ENCODE measurements around the gene ZGRF1.
"Not testable (repeated sequence)": the region's sequence is repeated elsewhere in the genome, so short reads cannot be mapped to it uniquely, and the experiment has no call there.

ZGRF1 gene, protein sequence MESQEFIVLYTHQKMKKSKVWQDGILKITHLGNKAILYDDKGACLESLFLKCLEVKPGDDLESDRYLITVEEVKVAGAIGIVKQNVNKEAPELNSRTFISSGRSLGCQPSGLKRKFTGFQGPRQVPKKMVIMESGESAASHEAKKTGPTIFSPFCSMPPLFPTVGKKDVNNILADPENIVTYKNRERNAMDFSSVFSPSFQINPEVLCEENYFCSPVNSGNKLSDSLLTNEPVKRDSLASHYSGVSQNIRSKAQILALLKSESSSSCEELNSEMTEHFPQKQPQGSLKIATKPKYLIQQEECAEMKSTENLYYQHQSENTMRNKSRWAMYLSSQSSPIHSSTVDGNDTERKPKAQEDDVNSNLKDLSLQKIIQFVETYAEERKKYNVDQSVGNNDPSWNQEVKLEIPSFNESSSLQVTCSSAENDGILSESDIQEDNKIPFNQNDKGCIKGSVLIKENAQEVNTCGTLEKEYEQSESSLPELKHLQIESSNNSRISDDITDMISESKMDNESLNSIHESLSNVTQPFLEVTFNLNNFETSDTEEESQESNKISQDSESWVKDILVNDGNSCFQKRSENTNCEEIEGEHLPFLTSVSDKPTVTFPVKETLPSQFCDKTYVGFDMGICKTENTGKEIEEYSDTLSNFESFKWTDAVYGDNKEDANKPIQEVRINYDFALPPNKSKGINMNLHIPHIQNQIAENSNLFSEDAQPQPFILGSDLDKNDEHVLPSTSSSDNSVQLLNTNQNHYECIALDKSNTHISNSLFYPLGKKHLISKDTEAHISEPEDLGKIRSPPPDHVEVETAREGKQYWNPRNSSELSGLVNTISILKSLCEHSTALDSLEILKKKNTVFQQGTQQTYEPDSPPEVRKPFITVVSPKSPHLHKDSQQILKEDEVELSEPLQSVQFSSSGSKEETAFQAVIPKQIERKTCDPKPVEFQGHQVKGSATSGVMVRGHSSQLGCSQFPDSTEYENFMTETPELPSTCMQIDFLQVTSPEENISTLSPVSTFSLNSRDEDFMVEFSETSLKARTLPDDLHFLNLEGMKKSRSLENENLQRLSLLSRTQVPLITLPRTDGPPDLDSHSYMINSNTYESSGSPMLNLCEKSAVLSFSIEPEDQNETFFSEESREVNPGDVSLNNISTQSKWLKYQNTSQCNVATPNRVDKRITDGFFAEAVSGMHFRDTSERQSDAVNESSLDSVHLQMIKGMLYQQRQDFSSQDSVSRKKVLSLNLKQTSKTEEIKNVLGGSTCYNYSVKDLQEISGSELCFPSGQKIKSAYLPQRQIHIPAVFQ (N-terminal part only)

DNA sequence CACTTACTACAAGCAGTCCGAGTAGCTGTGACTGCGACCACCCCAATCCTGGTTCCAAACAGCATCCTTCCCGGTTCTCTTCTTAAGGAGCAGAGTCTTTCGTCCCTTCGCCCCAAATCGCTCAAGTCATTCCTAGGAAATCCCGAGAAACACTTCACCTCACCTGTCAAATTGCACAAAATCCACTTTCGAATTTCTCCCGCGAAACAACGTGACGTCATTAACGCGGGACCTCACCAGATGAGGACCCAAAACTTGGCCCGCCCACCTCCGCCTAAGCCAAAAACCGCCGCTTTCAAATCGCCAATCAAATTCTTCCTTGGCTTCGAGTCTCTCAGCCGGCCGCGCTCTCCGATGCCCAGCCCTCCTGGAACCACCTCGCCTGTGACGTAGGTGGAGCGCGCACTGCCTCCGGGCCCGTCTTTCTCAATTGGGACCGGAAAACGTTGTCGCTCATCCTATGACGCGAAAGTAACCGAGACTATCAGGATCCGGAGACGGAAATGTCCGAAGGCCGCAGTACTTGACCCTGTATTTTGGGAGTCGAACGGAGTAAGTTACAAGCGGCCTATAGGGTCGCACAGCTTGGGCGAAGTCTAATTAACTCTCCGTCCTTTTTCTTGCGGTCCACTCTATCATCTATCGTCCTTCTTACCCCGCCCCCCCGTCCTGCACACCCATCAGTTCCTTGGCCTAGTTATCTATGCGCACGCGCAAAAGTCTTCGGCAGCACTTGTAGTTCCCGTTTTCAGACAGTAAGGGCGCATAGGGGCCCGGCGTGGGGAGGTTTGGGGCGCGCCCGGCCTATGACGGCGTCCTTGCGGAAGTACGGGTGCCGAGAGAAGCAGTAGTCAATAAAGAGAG, at the start of gene ZGRF1, which contains the start of gene LARP7:
TSS of gene ZGRF1 (minus strand) at position 222 of the 864 bp plus-strand sequence. CDS start 3,733 bp downstream, outside the sequence.
TSS of gene LARP7 (plus strand) at position 456 of the 864 bp plus-strand sequence. CDS start 7,527 bp downstream, outside the sequence.
- DNase-seq, result peak; percentile 99

DNA sequence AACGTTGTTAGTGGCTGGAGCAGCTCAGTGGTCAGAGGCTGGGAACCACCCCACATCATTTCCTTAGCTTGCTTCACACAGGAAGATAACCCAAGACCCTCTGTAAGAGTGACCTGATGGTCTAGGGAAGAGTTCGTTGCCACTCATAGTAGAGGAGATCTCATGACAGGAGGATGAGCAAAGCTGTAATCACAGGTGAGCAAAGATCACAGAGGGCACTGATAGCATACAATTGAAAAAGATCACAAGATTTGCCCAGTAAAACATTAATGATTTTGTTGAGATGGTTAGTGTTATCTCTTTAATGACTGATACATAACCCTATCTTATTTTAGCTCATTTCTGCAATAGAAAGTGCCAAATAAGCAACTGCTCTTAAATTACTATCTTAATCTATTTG, 44.3 kb upstream of the ZGRF1 start:
- DNase-seq, result no peak

DNA sequence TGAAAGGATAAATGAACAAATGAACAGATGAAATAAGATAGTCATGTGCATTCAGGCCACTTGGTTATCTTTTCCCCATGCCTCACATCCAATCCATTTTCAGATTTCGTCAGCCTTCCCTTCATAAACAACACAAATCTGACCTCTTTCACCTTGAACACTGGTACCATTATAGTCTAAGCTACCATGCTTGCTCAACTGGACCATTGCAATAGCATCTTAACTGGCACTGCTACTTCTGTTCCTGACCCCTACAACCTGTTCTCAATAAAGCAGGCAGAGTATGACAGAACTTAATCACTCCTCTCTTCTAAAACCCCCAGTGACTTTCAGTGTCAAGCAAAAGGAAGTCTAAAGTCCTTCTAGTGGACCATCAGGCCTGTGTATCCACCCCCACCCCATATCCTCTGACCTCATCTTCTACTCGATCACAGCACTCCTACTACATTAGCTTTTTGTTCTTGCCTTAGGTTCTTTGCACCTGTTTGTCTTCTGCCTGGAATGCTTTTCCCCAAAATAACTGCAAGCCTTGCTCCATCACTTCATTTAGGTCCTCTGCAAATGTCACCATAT, 40.9 kb upstream of the ZGRF1 start:
- no peak for DNase-seq

DNA sequence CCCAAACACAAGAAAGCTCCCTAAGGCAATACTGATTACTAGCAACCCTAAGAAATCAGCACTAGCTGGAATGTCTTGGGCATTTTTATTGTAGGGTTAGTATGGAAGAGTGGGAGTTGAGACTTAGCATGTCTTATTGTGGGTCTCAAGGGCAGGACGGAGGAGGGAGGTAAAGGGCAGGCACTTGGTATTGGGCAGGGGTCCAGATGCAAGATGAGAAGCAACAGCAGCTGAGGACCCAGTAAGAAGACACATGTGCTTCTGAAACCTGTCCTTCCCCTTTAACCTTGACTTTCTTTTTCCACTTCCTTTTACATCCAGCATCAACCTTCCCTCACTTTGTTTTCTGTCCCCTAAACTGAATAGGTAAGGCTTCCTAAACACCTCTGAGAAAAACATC, 37.7 kb upstream of the ZGRF1 start:
- no peak for DNase-seq

DNA sequence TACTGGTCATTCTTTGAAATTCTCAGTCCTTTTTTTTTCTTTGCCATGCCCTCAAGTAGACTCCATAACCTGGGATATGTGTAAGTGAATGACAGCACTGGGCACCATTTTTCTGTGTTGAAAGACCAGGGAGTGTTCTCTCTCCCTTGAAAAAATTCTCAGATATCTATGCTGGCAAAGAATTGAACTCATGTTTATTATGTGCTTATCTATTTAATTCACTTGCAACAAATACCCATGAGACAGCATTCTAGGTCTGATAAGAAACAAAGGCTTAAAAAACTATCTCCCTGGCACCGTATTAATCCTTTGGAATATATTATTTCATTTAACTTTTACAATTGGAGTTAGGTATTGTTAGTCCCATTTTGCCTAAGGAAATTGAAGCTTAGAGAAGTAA, 37.0 kb upstream of the ZGRF1 start:
- no peak for DNase-seq

DNA sequence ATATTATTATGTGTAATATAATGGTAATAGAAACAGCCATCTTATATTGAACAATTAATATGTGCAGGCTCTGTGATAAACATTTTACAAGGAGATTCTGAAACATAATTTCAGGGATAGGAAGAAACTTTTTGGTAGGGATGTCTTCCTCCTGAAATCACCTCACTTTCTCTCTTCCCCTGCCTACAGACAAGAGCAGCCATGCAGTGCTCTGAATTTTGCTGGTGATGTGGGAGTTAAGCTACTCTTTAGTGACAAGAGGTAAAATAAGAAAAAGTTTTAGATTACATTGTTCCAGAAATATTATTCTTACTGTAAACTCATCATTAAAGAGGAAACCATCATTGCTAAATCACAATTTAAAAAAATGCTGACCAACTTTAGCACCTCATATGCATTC, 36.4 kb upstream of the ZGRF1 start:
- no peak for DNase-seq

DNA sequence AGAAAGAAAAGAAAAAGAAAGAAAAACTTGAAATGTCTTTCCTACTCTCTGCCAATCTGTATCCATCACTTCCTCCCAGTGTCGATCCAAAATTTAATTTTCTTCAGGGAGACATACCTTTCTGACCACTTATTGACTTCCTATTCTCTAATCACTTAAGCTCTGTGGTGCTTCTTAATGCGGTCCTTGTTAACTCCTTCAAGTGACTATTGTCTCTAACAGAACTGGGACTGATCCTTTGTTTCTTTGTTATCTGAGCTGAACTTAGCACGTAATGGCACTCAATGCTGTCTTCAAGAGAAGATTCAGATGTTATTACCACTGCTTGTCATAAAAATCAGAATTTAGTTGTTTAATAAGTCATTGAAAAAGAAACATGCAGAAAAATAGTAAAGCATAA, 31.4 kb upstream of the ZGRF1 start:
- DNase-seq, result no peak

DNA sequence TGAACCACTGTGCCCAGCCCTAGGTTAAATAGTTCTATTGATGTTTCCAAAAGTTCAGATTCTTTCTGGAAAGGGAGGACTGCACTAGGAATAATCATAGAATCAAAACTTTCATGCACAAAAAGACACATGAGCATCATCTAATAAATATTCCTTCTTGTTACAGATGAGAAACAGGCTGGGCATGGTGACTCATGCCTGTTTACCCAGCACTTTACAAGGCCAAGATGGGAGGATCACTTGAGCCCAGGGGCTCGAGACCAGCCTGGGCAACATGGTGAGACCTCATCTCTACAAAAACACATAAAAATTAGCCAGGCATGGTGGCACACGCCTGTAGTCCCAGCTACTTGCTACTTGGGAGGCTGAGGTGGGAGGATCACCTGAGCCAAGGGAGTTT, 27.9 kb upstream of the ZGRF1 start:
- no peak for DNase-seq

DNA sequence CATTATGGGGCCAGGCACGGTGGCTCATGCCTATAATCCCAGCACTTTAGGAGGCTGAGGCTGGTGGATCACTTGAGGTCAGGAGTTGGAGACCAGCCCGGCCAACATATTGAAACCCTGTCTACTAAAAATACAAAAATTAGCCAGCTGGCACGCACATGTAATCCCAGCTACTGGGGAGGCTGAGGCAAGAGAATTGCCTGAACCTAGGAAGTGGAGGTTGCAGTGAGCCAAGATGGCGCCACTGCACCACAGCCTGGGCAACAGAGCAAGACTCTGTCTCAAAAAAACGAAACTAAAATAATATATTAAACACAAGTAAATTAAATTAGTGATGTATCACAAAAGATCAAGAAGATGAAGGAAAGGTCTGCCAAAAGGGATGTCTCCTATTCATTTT, 19.4 kb upstream of the ZGRF1 start:
- not testable (repeated sequence) for DNase-seq

DNA sequence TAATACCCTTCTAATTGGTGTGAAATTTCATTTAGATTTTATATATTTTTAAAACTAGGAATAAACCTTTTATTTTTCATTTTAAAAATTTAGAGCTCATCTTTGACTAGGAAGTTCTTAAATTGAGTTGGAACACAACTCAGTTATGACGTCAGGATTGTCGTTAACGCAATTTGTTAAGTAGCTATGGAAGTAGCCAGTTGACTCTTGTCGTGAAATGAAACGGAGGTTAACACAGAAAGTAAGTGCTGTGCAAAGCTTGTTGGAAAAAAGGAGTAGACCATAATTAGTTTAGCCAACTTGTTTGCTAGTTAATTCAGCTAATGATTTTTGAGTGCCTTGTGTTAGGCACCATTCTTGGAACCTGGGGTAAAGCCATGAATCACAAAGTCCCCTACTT, 18.6 kb upstream of the ZGRF1 start:
- DNase-seq, result no peak

DNA sequence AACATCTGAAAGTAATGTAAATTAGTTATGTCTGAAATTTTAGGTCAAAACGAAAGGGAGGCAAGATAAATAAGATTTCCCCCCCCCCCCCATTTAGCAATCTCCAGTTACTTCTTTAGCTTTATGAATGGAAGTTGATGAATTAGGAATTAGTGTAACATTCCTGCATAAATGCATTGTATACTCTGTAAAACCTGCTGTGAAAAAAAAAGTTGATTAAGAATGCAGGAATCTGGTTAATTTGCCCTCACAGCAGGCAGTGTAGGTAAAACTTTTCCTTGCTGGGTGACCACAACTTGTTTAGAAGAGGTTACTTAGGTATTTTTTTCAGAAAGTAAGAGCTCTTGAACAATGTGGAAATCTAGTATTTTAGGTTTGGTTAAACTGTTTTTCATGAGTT, 15.5 kb upstream of the ZGRF1 start:
- DNase-seq, result no peak

DNA sequence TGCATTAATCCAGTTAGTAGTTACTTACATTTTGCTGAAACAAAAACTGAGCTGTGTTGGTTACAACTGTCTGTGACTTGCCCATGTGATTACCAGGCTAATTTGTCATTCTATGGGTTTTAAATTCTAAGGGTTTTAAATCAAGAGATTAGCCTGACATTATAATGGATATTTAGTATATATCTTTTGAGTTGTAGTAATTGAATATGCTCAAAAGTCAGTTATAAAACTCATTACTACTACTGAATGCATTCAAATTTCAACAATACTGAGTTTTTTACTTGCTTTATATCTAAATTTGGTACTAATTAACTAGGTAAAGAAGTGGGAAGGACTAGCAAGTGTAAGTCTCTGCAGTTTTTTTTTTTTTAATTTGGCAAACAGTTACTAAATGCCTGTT, 14.9 kb upstream of the ZGRF1 start:
- no peak for DNase-seq

DNA sequence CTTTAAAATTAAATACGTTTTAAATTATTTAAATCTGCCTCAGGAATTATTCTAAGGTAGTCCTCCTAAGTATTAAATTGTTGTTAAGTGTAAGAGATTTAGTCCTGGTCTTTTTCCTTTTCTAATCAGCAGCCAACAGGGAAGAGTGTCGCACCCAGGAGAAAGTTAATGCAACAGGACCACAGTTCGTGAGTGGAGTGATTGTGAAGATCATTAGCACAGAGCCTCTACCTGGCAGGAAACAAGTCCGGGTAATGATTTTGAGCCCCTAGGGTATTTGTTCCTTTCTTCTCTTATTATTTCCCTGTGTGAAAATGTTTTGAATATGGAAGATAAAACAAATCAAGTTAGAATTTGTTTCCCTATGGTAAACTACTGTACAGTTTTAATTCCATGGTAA, 13.6 kb upstream of the ZGRF1 start:
- DNase-seq, result no peak

DNA sequence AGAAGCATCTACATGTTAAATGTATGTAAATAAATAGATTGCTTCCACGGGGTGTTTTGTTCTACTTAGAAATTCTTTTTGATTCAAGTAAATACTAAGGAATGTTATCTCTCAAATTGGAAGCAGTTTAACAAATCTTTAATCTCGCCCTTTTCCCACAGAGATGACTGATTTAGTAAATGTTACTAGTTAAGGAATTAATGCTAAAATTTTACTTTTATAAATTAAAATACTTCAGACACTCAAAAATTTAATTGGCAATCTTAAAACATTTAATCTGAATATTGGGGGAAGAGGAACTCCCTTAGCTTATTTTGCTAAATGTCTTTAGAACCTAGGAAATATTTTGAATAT, 12.3 kb upstream of the ZGRF1 start:
- no peak for DNase-seq

DNA sequence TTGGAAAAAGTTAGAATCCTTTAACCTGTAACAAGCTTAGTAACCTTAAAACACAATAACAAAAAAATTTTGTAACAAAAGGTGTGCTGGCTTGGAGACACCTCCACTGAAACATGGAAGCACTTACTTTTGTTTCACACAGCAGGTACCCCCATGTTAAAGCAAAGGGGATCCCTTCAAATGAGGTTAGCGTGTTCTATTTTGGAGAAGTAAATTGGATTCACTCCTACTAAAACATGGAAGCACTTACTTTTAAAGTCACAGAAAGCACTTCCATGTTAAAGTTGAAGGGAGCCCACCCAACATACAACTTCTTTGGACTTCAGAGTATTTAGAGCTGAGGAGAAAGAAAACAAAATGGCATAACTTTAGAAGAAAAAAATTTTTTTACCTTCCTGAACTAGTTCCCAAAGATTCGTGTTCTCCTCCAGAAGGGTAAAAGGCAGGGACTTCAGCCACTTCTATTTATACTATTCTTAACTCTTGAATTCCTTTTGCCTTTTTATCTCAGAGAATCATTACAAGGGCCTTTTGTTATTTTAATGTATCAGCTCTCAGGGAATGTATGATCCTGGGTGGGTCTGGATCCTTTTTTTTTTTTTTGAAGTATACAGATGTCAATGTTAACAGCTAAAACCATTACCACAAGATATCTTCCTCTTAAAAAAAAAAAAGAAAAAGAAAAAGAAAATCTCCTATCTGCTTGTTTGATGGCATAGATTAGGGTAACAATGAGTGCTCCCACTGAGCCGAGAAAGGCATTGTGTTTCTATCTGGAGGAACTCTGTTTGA, 11.8 kb upstream of the ZGRF1 start:
- DNase-seq, result no peak

DNA sequence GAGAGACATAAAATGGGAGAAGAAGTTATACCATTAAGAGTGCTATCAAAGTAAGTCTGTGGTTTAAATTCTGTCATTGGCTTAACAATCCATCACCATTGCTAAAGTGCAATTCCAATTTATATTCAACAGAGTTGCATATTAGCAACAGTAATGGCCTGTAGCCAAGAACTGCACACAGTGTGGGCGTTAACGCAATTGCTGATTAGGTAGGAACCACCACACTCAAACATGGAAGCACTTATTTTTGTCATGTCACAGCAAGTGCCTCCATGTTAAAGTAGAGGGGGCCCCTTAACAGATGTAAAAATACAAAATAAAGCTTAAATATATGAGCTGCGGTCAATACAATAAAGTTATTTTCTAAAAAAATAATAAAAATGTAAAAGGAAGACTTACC, 11.1 kb upstream of the ZGRF1 start:
- no peak for DNase-seq

DNA sequence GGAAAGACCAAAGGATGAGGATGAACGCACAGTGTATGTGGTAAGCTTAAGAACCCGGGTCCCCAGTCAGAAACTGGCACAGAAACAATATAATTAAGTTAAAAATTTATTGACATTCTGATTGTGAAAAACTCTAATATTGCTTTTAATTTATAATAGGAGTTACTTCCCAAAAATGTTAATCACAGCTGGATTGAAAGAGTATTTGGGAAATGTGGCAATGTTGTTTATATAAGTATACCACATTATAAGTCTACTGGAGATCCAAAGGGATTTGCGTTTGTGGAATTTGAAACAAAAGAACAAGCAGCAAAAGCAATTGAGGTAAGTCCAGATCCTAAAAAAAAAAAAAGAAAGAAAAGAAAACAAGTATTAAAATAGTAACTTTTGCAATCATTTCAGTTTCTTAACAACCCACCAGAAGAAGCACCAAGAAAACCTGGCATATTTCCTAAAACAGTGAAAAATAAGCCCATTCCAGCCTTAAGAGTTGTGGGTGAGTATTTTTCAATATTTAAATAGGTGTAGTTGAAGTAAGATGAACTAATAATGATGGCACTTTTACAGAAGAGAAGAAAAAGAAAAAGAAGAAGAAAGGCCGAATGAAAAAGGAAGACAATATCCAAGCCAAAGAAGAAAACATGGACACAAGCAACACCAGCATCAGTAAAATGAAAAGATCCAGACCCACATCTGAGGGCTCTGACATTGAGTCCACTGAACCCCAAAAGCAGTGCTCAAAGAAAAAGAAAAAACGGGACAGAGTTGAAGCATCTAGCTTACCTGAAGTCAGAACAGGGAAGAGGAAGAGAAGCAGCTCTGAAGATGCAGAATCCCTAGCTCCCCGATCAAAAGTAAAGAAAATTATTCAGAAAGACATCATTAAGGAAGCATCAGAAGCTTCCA, 10.2 kb upstream of the ZGRF1 start:
- no peak for DNase-seq

DNA sequence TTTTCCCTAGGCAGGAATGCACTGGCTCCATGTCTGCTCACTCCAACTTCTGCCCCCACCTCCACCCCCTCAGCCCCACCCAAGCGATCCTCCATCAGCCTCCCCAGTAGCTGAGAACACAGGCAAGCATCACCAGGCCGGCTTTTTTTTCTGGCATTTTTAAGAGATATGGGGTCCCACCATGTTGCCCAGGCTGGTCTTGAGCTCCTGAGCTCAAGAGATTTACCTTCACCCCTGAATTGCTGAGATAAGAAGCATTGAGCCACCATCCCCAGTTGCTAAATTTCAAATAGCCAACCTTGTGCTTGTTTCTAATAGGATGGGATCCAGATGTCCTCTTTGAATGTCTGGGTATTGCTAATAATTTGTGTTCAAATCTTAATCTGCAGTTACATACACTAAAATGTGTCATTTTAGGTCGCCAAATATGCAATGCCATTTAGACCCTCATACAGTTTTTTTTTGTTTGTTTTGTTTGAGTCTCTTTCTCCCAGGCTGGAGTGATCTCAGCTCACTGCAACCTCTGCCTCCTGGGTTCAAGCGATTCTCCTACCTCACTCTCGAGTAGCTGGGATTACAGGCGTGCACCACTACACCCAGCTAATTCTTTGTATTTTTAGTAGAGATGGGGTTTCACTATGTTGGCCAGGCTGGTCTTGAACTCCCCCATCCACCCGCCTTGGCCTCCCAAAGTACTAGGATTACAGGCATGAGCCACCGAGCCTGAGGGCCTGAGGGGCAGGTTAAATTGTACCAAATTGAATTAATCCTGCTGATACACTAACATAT, 9.0 kb upstream of the ZGRF1 start:
- no peak for DNase-seq
